CD4-positive, alpha-beta T cell treated with Interleukin-6 for 4 hours (primary cell): ENCODE data around the gene ZNF423.
"Not testable (repeated sequence)": the region's sequence is repeated elsewhere in the genome, so short reads cannot be mapped to it uniquely, and the experiment has no call there.

Experiments
- DNase-seq: peaks from one replicate; pipeline ENCODE4 v3.0.0-alpha.2; 2020; ENCODE audit warnings: mixed read lengths

Gene ZNF423

DNA sequence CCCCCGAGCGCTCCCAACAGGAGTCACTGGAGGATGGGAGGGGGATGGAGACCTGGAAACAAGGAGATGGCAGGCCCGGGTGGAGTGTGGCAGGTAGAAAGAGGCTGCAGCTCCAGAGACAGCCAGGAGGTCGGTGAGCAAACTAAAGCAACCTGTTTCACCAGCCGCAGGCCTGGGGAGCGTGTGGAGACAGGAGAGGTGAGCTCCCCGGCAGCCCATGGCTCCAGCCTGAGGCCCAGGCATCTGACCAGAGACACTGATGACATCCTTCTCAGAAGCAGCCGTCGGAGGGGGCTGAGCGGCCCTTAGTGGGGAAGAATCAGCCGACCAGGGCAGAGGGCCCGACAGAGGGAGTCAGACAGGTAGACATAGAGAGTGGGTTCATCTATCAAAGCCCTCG, 165.1 kb downstream of the ZNF423 start:
- DNase-seq: no peak

DNA sequence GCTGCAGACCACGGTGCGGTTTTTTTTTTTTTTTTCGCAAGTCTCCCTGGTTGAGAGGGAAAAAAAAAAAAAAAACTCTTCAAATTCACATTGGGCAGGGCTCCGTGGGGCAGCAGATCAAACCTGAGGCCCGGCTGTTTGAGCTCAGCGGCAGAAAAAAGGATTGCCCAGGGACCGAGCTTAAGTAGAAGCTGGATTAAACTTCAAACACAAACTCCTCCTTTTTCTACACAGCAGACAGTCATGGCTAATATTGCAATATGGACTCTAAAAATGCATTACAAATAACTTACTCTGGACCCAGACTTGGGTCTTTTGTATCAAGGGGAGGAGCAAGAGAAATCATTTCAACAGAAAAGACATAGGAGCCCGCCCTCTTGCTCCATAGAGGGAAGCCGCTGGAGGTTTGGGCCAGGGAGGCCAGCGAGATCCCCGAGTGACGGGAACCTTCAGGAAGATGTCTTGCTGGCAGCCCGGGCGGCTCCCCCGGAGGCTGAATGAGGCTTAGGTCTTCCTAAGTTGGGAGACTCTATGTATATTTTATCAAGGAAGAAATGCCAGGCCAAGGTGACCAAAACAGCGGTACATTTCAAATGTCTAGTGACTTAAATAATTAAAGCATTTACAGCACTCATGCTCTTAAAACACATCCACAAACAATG, 167.7 kb downstream of the ZNF423 start:
- DNase-seq: no peak

DNA sequence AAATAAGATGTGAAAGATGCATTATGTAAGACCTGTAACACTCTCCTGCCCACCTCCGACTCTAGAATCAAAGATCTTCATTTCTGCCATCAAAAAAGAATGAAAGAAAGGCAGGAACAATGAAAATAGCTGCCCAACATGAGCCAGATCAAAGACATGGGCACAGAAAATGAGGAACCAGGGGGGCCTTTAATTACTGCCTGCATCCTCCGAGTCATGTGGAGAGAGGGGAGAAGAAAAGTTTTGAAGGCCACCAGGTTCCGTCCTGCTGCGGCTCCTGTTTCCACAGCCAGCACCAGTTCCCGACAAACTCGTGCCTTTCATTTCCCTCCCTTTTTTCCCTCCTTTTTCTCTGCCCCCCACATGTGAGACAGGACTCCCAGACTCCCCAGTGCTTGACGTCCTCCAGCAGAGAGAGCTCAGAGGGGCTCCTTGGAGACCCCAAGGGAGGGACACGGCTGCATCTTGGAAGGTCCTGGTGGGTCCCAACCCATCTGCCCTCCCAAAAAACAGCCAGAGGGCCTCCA, 168.4 kb downstream of the ZNF423 start:
- DNase-seq: no peak

DNA sequence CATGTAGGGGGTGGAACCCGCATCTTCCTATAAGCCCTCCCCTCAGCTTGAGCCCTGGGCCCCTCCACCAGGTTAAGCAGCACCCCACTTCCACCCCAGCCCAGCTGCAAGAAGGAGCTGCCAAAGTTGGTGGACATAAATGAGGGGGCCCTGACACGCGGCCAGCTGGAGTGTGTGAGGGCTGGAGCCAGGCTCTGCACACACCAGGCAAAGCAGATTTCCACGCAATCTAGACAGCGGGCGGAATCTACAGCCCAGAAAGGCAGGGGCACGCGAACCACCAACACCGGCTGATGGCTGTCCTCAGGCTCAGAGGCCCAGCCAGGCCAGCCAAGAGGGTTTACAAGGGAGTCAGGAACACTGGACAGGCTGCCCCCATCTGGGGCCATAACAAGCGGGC, 171.2 kb downstream of the ZNF423 start:
- DNase-seq: no peak

DNA sequence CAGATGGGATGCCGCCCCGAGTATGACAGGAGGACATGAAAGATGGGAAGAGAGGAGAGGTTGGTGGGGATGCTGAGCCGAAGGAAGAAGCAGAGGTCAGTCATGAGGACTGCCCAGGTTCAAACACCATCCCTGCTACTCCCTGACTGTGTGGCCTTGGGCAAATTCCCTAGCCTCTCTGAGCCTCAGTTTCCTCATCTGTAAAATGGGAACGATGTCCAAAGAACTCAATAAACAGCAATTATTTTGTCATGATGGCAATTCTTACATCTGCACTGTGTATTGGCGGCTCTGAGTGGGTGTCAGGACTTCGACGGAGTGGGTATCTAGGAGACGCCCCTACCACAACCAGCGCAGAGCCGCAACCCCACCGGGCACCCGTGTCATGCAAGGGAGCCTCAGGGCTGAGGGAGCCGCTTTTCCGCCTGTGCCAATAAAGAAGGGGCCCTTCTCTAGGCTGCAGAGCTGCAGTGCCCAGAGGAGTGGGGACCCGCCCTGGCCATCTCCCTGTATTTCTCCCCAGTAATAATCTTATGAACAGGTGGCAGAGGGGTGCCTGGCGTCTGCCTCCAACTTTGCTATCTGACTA, 173.2 kb downstream of the ZNF423 start:
- no peak for DNase-seq

DNA sequence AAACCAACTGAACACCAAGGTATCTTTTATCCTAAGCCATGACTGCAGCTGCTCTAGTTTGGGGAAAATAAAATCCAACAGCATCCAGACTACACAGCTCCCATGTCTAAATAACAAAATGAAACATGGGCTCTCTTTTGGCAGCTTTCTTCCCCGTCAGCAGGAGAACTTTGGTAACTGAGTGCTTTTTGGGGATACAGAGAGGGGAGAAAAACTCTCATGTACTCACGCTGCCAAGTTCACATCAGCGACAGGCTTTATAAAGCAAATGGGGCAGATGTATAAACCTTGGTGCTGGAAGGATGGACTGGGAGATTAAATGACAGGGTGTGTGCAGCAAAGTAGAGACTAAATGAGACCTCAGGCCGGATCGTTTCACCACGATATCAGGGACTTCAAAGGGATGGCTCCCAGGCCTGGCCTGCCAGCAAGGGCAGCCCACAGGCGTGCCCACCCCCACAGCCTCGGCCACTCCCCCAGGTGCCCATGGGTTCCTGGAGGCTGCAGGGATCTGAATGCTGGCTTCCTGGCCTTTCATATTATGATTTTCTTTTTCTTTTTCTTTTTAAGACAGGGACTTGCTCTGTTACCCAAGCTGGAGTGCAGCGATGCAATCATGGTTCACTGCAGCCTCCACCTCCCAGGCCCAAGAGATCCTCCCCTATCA, 174.6 kb downstream of the ZNF423 start:
- no peak for DNase-seq

DNA sequence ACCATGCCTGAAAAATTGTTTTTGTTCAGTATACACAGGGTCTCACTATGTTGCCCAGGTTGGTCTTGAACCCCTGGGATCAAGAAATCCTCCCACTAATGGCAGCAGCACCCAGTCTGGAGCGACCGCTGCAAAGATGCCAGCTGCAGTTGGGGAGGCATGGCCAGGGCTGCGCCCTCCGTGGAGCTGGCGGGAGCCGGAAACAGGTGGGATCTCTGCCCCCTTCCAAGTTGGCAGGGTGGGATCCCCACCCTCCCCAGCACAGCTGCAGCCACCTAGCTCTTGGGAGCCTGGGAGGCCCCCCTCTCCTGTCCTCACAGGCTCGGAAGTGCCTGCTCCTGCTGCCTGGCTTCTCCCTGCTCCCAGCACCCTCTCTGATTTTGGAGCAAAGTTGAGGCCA, 176.8 kb downstream of the ZNF423 start:
- no peak for DNase-seq

DNA sequence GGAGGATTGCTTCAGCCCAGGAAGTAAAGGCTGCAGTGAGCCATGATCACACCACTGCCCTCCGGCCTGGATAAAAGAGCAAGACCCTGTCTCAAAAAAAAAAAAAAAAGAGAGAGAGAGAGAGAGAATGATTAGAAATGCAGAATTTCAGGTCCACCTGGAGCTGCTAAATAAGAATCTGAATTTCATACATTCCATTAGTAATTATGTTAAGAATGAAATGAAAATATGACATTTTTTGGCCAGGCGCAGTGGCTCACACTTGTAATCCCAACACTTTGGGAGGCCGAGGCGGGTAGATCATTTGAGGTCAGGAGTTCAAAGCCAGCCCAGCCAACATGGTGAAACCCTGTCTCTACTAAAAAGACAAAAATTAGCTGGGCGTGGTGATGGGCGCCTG, 178.3 kb downstream of the ZNF423 start:
- not testable (repeated sequence) for DNase-seq

DNA sequence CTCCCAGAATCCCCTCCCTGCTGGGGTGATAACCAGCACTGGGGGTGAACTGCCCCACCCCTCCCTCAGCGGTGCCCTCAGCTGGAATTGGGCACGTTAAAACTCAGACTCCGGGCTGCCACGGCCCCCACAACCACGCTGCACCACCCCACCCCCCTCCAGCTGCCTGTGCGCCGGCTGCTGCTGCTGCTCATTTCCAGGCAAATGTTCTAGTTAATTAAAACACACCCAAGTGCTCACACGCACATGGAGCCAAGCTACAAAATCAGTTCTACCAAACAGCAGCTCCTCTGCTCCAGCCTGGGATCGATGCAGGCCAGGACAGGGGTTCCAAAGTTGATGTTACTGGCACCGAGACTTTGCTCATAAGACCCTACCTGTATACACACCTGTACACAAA, 180.5 kb downstream of the ZNF423 start:
- DNase-seq: no peak

DNA sequence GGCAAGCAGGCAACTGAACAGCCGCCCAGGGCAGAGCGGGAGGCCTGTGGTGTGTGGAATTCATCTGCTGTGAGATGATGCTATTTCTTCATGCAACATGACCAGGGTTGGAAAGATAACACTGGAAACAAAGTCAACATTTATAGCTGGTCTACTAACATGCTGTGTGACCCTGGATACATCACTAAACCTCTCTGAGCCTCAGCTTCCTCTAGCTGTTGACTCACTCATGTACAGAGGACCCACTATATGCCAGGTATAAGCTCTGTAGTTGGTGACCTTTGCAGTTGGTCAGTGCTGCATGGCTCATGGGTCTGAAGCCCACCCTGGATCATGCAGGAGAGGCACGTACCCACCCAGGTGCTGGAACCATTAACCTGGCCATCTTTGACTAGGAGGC, 180.9 kb downstream of the ZNF423 start:
- DNase-seq: no peak

DNA sequence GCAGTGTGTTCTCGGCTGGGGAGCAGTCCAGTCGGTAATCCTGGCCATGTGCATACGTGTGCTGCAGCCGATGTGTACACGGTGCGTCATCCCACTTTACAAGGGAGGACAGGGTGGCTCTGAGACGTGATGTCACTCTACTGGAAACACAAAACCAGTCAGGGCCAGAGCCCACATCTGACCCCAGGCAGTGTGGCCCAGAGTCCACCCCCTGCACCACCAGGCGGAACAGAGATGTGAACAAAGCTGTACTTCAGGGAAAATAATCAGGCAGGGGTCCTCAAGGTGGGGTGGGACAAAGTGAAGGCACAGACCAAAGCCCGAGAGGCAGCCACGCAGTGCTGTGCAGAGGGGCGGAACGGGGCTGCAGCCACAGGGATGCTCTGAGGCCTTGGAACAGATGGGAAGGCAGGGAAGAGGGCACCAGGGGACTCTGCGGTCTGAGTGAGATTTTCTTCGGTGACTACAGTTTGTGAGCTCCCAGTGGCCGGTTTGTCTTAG, 181.5 kb downstream of the ZNF423 start:
- DNase-seq: no peak

DNA sequence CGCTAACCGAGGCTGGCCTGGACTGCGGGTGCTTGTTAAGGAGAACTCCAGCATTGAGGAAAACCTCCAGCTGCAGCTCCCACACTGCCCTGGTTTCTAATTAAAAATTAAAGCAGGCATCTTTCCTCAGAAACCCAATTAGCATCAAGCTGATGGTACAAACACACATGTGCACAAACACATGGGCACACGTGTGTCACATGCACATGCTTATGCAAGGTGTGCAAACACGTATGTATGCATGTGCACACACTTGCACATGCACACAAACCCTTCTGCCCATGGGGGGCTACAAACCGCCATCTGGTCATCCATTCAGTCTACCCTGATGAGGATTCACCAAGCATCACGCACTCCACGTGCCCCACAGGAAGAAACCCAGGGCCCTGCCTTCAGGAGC, 182.5 kb downstream of the ZNF423 start:
- DNase-seq: no peak

DNA sequence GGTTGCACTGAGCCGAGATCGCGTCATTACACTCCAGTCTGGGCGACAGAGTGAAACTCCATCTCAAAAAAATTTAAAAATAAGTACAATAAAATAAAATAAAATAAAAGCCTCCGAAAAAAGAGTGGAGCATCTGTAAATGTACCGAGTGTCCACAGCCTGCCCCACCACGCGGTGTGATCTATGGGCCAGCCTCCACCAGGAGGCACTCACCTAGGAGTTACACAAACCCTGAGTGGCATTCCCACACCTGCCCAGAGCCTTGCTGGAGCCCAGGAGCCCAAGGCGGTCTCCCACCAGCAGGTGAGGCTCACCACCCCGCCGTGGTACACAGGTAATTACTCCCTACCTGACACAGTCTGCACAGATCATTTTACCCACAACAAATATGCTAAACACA, 183.2 kb downstream of the ZNF423 start:
- no peak for DNase-seq

DNA sequence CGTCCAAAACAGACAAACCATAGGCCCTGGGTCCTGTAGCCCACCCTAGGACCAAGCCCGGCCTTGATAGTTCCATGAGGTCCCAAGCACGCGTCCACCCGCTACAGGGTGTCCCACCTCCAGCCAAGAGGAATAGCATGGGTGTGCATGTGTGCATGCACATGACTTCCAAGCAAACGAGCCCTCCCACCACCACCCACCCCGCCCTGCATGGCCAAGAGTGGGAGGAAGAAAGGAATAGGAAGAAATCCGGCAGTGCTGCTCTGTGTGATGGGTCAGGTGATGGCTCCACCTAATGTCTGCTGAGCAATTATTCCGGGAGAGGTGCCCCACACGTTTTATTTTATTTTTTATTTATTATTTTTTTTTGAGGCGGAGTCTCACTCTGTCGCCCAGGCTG, 184.6 kb downstream of the ZNF423 start:
- no peak for DNase-seq

DNA sequence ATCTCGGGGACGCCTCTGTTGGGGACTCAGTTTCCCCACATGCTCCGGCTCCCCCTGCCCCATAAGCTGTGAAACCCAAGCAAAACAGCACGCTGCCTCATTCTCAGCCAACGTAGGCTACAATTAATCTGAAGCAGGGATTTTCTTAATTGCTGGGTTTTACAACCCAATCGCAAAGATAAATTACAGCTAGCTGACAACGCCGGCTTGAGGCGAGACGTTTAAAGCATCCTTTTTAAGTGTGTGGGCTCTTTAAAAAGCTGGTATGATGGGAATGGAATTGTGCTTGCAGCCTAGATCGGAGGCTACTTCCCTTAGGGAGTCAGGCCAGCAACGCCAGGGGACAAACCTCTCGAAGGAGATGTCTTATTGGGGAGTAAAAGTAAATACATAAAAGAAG, 185.3 kb downstream of the ZNF423 start:
- no peak for DNase-seq

DNA sequence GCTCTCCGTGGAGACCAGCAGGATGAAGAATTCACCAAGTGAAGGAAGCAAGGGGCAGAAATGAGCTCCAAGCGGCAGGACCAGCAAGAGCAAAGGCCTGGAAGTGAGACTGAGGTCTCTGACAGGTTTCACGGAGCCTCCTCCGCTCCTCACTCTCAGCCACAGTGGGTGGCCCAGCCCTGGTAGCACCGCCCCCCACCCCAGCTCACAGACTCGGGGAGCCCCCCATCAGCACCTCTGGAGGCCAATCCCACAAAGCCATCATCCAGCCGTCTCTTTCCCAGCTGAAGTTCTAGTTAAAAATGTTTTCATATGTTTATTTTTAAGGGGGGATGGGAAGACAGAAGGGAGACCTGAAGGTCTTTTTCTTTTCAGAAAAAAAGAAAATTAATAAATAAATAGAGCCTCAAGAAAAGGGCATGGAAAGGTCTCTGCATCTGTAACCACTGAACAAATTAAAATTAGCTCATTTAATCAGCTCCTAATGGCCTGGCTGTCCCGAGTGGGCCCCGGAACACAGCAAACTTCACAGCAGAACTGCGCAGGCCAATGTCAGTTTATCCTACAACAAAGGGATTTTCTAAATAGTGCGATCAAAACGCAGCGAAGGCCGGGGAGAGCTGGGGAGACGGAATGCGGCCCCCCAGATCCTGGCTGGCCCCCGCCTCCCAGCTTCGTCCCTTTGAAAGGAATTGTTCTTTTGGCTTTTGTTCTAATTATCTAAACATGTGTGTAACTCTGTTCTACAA, 190.3 kb downstream of the ZNF423 start:
- no peak for DNase-seq

DNA sequence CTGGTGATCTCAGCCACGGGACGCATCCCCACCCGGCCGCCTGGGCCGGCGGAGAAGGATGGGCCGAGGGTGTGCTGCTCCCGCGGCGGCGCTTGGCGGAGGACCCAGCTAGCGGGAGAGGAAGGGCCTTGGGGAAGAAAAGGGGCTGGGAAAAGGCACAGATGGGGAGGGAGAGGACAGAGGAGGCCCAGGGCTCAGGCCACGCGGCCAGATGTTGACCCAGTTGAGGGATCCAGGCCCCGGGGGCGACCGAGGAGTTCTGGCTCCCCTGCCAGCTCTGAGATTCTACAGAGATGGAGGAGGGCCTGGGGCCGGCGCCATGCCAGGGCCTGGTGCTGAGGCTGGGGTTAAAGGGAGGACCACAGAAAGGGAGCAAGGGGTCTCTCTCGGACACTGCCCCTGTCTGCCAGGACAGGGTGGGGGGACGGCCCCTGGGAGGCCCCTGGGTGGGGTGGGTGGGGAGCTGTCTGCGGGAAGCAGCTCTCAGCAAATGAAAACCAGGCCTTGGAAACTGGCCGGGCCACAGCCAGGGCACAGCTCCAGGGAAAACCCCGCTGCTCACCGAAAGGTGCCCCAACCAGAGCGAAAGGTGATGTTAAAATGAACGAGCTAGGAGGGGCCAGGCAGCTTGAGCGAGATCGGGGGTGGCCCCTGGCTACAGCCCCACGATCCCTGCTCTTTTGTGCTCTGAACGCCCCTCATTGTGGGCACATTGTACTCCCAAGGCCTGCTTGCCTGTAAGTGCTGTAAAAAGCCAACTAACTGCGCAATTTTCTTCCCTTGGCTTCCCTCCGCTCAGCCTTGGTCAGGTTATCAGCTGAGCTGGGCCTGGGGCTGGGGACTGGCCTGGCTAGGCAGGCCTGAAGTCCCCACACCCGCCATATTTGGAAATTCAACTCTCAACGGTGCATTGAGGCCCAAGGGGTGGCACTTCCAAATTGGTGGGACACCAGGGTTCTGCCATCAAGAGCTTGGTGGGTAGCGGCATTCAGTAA, 191.4 kb downstream of the ZNF423 start:
- no peak for DNase-seq

DNA sequence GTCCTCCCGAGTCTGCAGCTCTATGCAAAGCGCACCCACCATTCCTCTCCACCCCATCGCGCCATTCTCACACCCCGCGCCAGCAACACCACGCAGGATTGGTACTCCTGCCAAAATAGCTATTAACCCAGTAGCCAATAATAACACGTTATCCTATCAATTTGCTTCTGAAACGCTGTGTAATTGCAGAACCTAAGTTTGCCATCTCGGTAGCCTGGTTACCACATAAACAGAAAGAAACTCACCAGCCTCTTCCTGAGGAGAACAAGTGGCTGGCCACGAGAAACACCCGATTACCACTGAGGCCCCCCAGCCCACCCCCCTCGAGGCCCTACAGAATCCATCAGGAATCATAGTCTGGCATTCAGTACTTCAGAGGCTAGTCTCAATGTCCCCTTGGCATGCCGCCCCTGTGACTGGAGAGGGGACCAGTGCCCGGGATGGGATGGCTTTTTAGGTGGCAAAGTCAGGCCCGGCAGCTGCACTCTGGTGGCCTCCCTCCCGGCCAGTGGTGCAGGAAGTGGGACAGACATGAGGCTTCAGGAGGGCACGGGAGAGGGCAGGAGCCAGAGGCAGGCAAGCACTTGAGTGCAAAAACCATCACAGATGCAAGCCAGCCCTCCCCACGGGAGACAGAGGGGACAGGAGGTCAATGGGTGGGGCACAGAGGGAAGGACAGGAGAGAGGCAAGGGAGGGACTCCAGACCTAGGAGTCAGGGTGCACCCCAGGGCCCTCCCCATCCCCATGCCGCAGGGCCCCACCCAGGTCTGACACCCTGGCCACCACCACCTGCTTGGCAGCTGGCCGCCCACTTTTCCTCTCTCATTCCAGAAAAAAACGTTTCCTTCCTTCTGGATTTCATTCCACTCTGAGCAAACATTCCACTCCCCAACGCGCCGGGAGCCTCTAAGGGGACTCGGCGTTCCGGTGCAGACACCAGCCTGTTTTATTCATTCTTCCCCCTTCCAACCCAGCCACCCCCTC, 192.5 kb downstream of the ZNF423 start:
- no peak for DNase-seq

DNA sequence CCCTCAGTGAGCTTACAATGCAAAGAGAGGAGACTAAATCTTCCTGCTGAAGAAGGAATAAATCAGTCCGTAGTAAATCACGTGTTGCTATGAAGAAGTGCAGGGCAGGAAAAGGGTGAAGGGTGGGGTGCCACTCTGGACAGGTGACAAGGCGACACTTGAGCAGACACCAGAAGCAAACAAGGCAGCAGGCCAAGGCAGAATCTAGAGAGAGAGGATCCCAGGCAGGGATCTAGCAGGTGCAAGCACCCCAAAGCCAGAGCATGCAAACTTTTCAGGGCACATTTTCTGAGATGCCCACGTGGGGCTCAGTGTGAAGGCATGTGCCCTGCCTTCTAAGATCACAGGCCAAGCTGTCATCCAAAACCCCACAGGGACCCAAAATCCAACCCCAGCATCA, 193.3 kb downstream of the ZNF423 start:
- DNase-seq: no peak

DNA sequence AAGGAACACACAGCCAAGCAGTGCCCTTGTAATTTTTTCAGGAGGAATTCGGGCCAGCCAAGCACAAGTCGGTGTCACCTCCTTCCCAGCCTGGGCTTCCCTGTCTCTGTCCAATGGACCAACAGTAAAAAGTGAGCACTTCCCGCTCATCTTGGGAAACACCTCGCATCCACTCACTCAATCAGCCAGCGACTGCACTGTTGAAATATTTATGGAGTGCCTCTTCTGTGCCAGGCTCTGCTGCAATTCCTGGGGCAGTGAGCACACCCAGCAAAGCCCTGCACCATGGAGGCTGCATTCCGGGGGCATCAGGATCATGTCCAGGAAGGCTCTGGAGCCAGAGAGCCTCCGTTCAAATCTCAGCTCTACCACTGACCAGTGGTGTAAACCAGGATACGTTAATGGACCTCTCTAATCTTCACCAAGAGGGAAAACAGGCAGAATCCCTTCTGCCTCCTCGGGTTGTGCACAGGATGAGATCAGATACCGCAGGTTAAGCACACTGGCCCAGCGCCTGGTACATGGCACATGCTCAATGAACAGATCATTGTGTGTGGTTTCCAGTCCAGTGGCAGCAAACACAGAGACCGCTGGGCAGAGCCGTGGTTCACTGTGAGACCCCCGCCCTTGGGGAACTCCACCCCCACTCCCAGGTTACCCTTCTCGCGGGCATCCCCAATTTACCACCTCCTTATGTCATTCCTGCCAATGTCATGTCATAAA, 194.3 kb downstream of the ZNF423 start:
- no peak for DNase-seq
